HG02885 (cell line): ENCODE results near the gene SLC22A23.
"Not testable (repeated sequence)": the region's sequence is repeated elsewhere in the genome, so short reads cannot be mapped to it uniquely, and the experiment has no call there.

ENCODE experiments used
- ATAC-seq: cut with Tn5 transposase; IDR thresholded peaks from one replicate; pipeline ENCODE4 v1.9.1; 2021; ENCODE audit warnings: mild to moderate bottlenecking; ENCODE audit not compliant: unreplicated experiment, poor library complexity

SLC22A23 gene

GRCh38 chr6:3391902-3392458, 64.9 kb downstream of the SLC22A23 start:
- ATAC-seq: no peak

- ATAC-seq: no peak
Observed at GRCh38 chr6:3390698-3391097, 66.2 kb downstream of the SLC22A23 start.

GRCh38 chr6:3389390-3390167, 67.3 kb downstream of the SLC22A23 start:
- ATAC-seq: no peak

GRCh38 chr6:3388786-3389185, 68.1 kb downstream of the SLC22A23 start:
- no peak for ATAC-seq

GRCh38 chr6:3386374-3386857, 70.4 kb downstream of the SLC22A23 start:
- ATAC-seq: no peak

- ATAC-seq: no peak
Observed at GRCh38 chr6:3385660-3386151, 71.1 kb downstream of the SLC22A23 start.

GRCh38 chr6:3385181-3385580, 71.7 kb downstream of the SLC22A23 start:
- not testable (repeated sequence) for ATAC-seq

- no peak for ATAC-seq
Observed at GRCh38 chr6:3384241-3385143, 72.4 kb downstream of the SLC22A23 start.

- ATAC-seq: no peak
Observed at GRCh38 chr6:3383525-3383924, 73.3 kb downstream of the SLC22A23 start.

- no peak for ATAC-seq
Observed at GRCh38 chr6:3382326-3383279, 74.2 kb downstream of the SLC22A23 start.

- no peak for ATAC-seq
Observed at GRCh38 chr6:3381233-3381921, 75.5 kb downstream of the SLC22A23 start.

- no peak for ATAC-seq
Observed at GRCh38 chr6:3380344-3381232, 76.3 kb downstream of the SLC22A23 start.

GRCh38 chr6:3379482-3380060, 77.3 kb downstream of the SLC22A23 start:
- ATAC-seq: no peak

GRCh38 chr6:3378808-3379207, 78.0 kb downstream of the SLC22A23 start:
- not testable (repeated sequence) for ATAC-seq

- not testable (repeated sequence) for ATAC-seq
Observed at GRCh38 chr6:3378398-3378782, 78.5 kb downstream of the SLC22A23 start.

GRCh38 chr6:3377536-3378397, 79.1 kb downstream of the SLC22A23 start:
- ATAC-seq: no peak
